Gastroesophageal sphincter (tissue), 4 donors: ENCODE data around the gene VANGL1. TPM values are rescaled to one million over a fixed set of nuclear protein-coding genes. Genes with fewer than 3 reads are reported as not detected.

Source experiments
- ATAC-seq: fragments of 150-250 bp; one replicate; pipeline ENCODE4 v1.9.1; 2016; ENCODE audit warnings: mild to moderate bottlenecking, moderate library complexity
- H3K27ac ChIP-seq, 4 donors: fragments of 200-600 bp; sonication (generic) in 3 of 4; 1 replicate in 3 of 4; 2 replicates in 1 of 4; pipeline ENCODE4 v1.5.1; 2016 to 2019
- H3K27me3 ChIP-seq: fragments of 200-600 bp; sonication (generic); one replicate; pipeline ENCODE4 v1.5.1; 2019
- H3K36me3 ChIP-seq, 2 donors: fragments of 200-600 bp; sonication (generic); one replicate each; pipeline ENCODE4 v1.5.1; 2019; ENCODE audit warnings: control low read depth in 1 of 2
- H3K4me1 ChIP-seq, 3 donors: fragments of 200-600 bp; sonication (generic); 1 replicate in 2 of 3; 2 replicates in 1 of 3; pipeline ENCODE4 v1.5.1; 2016 to 2019; ENCODE audit warnings: control low read depth in 2 of 3
- H3K4me3 ChIP-seq, 2 donors: fragments of 200-600 bp; sonication (generic); one replicate each; pipeline ENCODE4 v1.5.1; 2019; ENCODE audit warnings: mild to moderate bottlenecking in 1 of 2, moderate library complexity in 1 of 2
- H3K9me3 ChIP-seq, 3 donors: fragments of 200-600 bp; sonication (generic); one replicate each; pipeline ENCODE4 v1.5.1; 2017 to 2019; ENCODE audit warnings: control low read depth in 2 of 3
- EP300 ChIP-seq: sonication (generic); formaldehyde crosslinking; IDR thresholded peaks from one replicate; pipeline ENCODE4 v1.6.1; 2017; ENCODE audit warnings: antibody characterized with exemption, mild to moderate bottlenecking
- POLR2A ChIP-seq, 2 donors: fragments of 450-650 bp; IDR thresholded peaks; one replicate each; pipeline ENCODE4 v1.6.1; 2017; ENCODE audit warnings: antibody characterized with exemption in 2 of 2, mild to moderate bottlenecking in 2 of 2, moderate library complexity in 1 of 2
- POLR2AphosphoS5 ChIP-seq: sonication (generic); formaldehyde crosslinking; IDR thresholded peaks from one replicate; pipeline ENCODE4 v1.6.1; 2017; ENCODE audit warnings: antibody characterized with exemption
- WGBS, 2 donors: methylation state at CpG; one replicate each; pipeline ENCODE4 v1.1.5; 2018; ENCODE audit warnings: low coverage in 1 of 2; 5-methylcytosine and 5-hydroxymethylcytosine counted together
- total RNA-seq, 4 donors: library from RNA; depleted of rRNA; stranded (reverse); fragments of >200 nt; gene quantifications; one replicate each; pipeline ENCODE4 v1.1.0, GENCODE V29; 2016
- TF ChIP-seq, protein P1 (sequence below), 4 experiments: fragments of 200-600 bp in 2 of 4; fragments of 450-650 bp in 2 of 4; sonication (generic) in 1 of 4; IDR thresholded peaks; one replicate each; pipeline ENCODE4 v1.5.1; 2017 to 2019; ENCODE audit warnings: antibody characterized with exemption in 4 of 4, mild to moderate bottlenecking in 2 of 4, moderate library complexity in 2 of 4

Gene VANGL1
- total RNA-seq, 4 donors from 2014 or later, result 9.7 to 18.2 (median 12.7) TPM

DNA sequence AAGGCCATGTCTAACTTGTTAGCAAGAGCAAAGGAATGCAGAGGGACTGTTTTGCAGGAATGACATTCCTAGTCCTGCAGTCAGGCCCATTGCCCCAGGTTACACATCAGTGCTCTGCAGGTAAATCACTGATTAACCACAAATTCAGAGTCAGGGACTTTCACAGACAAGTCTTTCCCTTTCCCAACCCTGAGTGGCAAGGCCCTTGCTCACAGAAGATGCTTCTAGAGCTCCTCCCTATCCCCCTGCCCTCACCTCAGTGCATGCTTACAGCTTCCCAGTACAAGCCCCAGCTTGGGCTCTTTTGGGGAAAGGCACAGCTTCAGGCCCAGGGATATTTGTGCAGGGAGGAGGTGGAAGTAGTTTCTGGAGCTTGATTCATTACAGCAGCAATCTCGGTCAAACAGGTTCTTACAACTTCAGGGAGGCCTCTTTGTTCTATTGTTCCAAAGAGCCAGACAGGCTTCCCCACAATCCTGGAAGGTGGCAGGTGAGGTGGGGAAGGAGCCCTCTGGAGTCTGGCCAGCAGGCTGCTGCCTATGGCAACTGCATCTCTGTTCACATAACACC, 72.9 kb downstream of the VANGL1 start:
- H3K36me3 ChIP-seq, result peaks cover 0 to 6% of the 10 kb centered on the region in 2 donors
- no peak for TF ChIP-seq POLR2AphosphoS5
- no peak for TF ChIP-seq POLR2A (IDR thresholded peaks at IDR 0.05)
- no peak for TF ChIP-seq EP300
- TF ChIP-seq, protein P1, sequence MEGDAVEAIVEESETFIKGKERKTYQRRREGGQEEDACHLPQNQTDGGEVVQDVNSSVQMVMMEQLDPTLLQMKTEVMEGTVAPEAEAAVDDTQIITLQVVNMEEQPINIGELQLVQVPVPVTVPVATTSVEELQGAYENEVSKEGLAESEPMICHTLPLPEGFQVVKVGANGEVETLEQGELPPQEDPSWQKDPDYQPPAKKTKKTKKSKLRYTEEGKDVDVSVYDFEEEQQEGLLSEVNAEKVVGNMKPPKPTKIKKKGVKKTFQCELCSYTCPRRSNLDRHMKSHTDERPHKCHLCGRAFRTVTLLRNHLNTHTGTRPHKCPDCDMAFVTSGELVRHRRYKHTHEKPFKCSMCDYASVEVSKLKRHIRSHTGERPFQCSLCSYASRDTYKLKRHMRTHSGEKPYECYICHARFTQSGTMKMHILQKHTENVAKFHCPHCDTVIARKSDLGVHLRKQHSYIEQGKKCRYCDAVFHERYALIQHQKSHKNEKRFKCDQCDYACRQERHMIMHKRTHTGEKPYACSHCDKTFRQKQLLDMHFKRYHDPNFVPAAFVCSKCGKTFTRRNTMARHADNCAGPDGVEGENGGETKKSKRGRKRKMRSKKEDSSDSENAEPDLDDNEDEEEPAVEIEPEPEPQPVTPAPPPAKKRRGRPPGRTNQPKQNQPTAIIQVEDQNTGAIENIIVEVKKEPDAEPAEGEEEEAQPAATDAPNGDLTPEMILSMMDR (IDR thresholded peaks at IDR 0.05), result no peak
- 67% methylated on average over 1 of the region's 1 CpG; no CpG with 5 or more reads in 1 of the 2 donors for WGBS, 2 donors

GRCh38 chr1:115717541-115717940, 75.8 kb downstream of the VANGL1 start:
- no peaks in the 10 kb centered on the region for H3K27me3 ChIP-seq

More for the DNA sequence above, 72.9 kb downstream of the VANGL1 start:
- Histone ChIP-seq H3K4me1 (no peaks in the 10 kb centered on the region), H3K27me3 (no peaks in the 10 kb centered on the region), H3K9me3 (no peaks in the 10 kb centered on the region), H3K4me3 (no peak overlapping the region), H3K27ac (peak overlapping the region in 1 of 4 donors; percentile 19)
- ATAC-seq, result no peak

DNA sequence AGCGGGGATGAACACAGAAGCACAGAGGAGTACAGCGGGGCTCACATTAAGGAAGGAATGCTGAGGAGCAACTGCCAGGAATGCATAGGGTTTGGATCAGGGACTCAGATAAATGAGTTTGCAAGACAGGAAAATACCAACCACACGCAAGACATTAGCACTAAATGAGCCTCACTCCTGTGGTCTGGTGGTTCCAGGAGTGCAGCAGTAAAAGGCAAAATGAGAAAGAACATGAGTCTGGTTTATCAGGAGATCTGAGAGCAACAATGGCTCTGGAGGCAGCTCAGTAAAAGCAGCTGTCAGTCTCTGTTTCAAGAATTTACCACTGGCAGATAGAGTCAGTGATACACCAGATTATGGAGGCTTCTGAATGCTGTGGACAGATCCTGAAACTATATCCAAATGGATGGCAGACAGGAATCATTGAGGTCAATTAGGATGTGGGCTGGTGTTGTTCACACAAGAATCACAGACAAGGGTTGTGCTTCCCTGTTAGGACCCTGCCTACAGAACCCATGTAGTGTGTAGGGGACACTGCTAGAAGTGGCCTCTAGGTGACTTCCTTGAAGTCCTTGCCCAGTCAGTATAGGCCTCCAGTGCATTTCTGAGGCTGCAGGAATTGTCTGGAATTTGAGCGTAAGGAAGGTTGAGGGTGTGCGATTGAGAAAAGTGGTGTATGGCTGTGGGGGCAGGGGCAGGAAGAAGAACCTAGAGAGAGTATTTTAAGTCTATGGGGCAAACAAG, 76.4 kb downstream of the VANGL1 start:
- no peak for TF ChIP-seq POLR2A (IDR thresholded peaks at IDR 0.05)
- TF ChIP-seq, protein P1 (IDR thresholded peaks at IDR 0.05), result no peak
- TF ChIP-seq POLR2AphosphoS5, result no peak
- TF ChIP-seq EP300, result no peak
- WGBS, 2 donors, result 36 to 58% methylated on average over 3 to 5 of the region's 5 CpGs
- Histone ChIP-seq H3K36me3 (peaks cover 0 to 24% of the 10 kb centered on the region in 2 donors), H3K4me3 (no peak overlapping the region), H3K27ac (no peak overlapping the region), H3K9me3 (no peaks in the 10 kb centered on the region), H3K27me3 (no peaks in the 10 kb centered on the region), H3K4me1 (no peaks in the 10 kb centered on the region)
- ATAC-seq, result no peak

More at GRCh38 chr1:115717541-115717940, 75.8 kb downstream of the VANGL1 start:
- H3K27ac ChIP-seq, result no peak overlapping the region
- ATAC-seq, result peak; percentile 52
- H3K9me3 ChIP-seq, result no peaks in the 10 kb centered on the region
- H3K4me3 ChIP-seq, result no peak overlapping the region
- WGBS, 2 donors, result 0 to 44% methylated on average over 1 to 5 of the region's 5 CpGs
- H3K4me1 ChIP-seq, result no peaks in the 10 kb centered on the region
- peaks cover 0 to 21% of the 10 kb centered on the region in 2 donors for H3K36me3 ChIP-seq
- no peak for TF ChIP-seq EP300
- no peak for TF ChIP-seq POLR2A (IDR thresholded peaks at IDR 0.05)
- no peak for TF ChIP-seq POLR2AphosphoS5
- TF ChIP-seq, protein P1 (IDR thresholded peaks at IDR 0.05), result peak; percentile 48 to 80 (median 76)

GRCh38 chr1:115719285-115719684, 77.5 kb downstream of the VANGL1 start:
- no peaks in the 10 kb centered on the region for H3K27me3 ChIP-seq
- H3K4me1 ChIP-seq, result no peaks in the 10 kb centered on the region
- no peaks in the 10 kb centered on the region for H3K9me3 ChIP-seq
- WGBS, 2 donors, result 91 to 94% methylated on average over 4 to 5 of the region's 7 CpGs
- no peak overlapping the region for H3K27ac ChIP-seq
- ATAC-seq, result no peak
- no peak for TF ChIP-seq POLR2A (IDR thresholded peaks at IDR 0.05)
- TF ChIP-seq EP300, result no peak
- TF ChIP-seq, protein P1 (IDR thresholded peaks at IDR 0.05), result no peak
- no peak for TF ChIP-seq POLR2AphosphoS5
- no peak overlapping the region for H3K4me3 ChIP-seq
- peaks cover 0 to 24% of the 10 kb centered on the region in 2 donors for H3K36me3 ChIP-seq
